GM23338 (cell line): ENCODE data around the gene TASP1.

Source experiments
- CREB1 ChIP-seq: fragments of 250-450 bp; sonication (Bioruptor Pico); IDR thresholded peaks from 2 replicates; pipeline ENCODE4 v1.5.0; 2020; ENCODE audit warnings: low read depth, mild to moderate bottlenecking, moderate library complexity
- EZH2 ChIP-seq: fragments of 200-600 bp; sonication (generic); IDR thresholded peaks from one replicate; pipeline ENCODE4 v1.8.0; 2017; ENCODE audit warnings: antibody characterized with exemption, mild to moderate bottlenecking, low read depth; ENCODE audit not compliant: unreplicated experiment
- EZH2phosphoT487 ChIP-seq: fragments of 200-600 bp; sonication (generic); IDR thresholded peaks from one replicate; pipeline ENCODE4 v1.8.1; 2018; ENCODE audit warnings: antibody characterized with exemption; ENCODE audit not compliant: unreplicated experiment
- POLR2AphosphoS5 ChIP-seq: IDR thresholded peaks from 2 replicates; pipeline ENCODE4 v1.6.1; 2016; ENCODE audit warnings: antibody characterized with exemption, low read depth
- ZNF331 ChIP-seq: fragments of 250-450 bp; sonication (Bioruptor Pico); IDR thresholded peaks from 2 replicates; pipeline ENCODE4 v1.5.0; 2020; ENCODE audit warnings: low read depth, mild to moderate bottlenecking, moderate library complexity
- TF ChIP-seq, protein P1 (sequence below), 2 experiments: fragments of 200-600 bp in 1 of 2; sonication (generic) in 1 of 2; conservative IDR thresholded peaks; 2 replicates each; pipeline versions ENCODE4 v1.5.1 to v1.6.1; 2016 to 2017; ENCODE audit warnings: antibody characterized with exemption in 2 of 2, low read depth in 2 of 2, mild to moderate bottlenecking in 2 of 2, moderate library complexity in 1 of 2
- TF ChIP-seq, protein P2 (sequence below): IDR thresholded peaks from one replicate; pipeline ENCODE4 v1.6.1; 2018; ENCODE audit warnings: antibody characterized with exemption; ENCODE audit not compliant: unreplicated experiment

DNA sequence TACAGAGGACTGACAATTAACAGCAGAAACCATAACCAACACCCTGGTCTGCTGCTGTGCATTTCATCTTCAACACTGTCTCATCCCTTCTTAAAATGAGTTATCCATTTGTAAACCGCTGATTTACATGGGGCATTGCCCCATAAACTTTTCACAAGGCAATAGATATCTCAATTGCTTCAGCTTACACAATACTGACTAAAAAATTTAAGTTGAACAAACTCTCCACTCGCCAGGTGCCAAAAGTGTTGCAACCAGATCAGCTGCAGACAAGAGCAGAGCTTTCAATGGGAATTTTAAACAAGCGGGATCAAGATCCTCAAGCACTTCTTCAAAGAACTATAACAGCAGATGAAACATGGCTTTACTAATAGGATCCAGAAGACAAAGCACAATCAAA, 183.0 kb downstream of the TASP1 start:
- TF ChIP-seq, protein P1, sequence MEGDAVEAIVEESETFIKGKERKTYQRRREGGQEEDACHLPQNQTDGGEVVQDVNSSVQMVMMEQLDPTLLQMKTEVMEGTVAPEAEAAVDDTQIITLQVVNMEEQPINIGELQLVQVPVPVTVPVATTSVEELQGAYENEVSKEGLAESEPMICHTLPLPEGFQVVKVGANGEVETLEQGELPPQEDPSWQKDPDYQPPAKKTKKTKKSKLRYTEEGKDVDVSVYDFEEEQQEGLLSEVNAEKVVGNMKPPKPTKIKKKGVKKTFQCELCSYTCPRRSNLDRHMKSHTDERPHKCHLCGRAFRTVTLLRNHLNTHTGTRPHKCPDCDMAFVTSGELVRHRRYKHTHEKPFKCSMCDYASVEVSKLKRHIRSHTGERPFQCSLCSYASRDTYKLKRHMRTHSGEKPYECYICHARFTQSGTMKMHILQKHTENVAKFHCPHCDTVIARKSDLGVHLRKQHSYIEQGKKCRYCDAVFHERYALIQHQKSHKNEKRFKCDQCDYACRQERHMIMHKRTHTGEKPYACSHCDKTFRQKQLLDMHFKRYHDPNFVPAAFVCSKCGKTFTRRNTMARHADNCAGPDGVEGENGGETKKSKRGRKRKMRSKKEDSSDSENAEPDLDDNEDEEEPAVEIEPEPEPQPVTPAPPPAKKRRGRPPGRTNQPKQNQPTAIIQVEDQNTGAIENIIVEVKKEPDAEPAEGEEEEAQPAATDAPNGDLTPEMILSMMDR (conservative IDR thresholded peaks at IDR 0.05; ENCODE audit: low read depth in 2 of 2): no peak
- TF ChIP-seq, protein P2, sequence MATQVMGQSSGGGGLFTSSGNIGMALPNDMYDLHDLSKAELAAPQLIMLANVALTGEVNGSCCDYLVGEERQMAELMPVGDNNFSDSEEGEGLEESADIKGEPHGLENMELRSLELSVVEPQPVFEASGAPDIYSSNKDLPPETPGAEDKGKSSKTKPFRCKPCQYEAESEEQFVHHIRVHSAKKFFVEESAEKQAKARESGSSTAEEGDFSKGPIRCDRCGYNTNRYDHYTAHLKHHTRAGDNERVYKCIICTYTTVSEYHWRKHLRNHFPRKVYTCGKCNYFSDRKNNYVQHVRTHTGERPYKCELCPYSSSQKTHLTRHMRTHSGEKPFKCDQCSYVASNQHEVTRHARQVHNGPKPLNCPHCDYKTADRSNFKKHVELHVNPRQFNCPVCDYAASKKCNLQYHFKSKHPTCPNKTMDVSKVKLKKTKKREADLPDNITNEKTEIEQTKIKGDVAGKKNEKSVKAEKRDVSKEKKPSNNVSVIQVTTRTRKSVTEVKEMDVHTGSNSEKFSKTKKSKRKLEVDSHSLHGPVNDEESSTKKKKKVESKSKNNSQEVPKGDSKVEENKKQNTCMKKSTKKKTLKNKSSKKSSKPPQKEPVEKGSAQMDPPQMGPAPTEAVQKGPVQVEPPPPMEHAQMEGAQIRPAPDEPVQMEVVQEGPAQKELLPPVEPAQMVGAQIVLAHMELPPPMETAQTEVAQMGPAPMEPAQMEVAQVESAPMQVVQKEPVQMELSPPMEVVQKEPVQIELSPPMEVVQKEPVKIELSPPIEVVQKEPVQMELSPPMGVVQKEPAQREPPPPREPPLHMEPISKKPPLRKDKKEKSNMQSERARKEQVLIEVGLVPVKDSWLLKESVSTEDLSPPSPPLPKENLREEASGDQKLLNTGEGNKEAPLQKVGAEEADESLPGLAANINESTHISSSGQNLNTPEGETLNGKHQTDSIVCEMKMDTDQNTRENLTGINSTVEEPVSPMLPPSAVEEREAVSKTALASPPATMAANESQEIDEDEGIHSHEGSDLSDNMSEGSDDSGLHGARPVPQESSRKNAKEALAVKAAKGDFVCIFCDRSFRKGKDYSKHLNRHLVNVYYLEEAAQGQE: no peak
- no peak for TF ChIP-seq POLR2AphosphoS5
- TF ChIP-seq EZH2phosphoT487: no peak
- TF ChIP-seq EZH2: no peak
- no peak for TF ChIP-seq CREB1 (CRISPR knock-in tag)
- no peak for TF ChIP-seq ZNF331
